Suprapubic skin (tissue), 4 donors: ENCODE data around the gene IQCE. TPM values are rescaled to one million over a fixed set of nuclear protein-coding genes. Genes with fewer than 3 reads are reported as not detected.
A peak's percentile ranks its signal among the peaks of the same experiment; 100 is the strongest.
"Not testable (repeated sequence)": the region's sequence is repeated elsewhere in the genome, so short reads cannot be mapped to it uniquely, and the experiment has no call there.

Source experiments
- DNase-seq, 2 donors: peaks; one replicate each; pipeline ENCODE4 v3.0.0-alpha.2; 2019; ENCODE audit warnings: low spot score in 2 of 2
- H3K27ac ChIP-seq: fragments of 200-600 bp; sonication (generic); one replicate; pipeline ENCODE4 v1.5.1; 2019
- H3K27me3 ChIP-seq: fragments of 200-600 bp; sonication (generic); one replicate; pipeline ENCODE4 v1.5.1; 2019
- H3K36me3 ChIP-seq: fragments of 200-600 bp; sonication (generic); one replicate; pipeline ENCODE4 v1.5.1; 2019
- H3K4me1 ChIP-seq: fragments of 200-600 bp; sonication (generic); one replicate; pipeline ENCODE4 v1.5.1; 2019
- H3K4me3 ChIP-seq: fragments of 200-600 bp; sonication (generic); one replicate; pipeline ENCODE4 v1.5.1; 2019; ENCODE audit warnings: mild to moderate bottlenecking
- H3K9me3 ChIP-seq: fragments of 200-600 bp; sonication (generic); one replicate; pipeline ENCODE4 v1.5.1; 2019
- CTCF ChIP-seq, 2 donors: fragments of 200-600 bp in 1 of 2; fragments of 450-650 bp in 1 of 2; sonication (generic) in 1 of 2; IDR thresholded peaks; one replicate each; pipeline ENCODE4 v1.5.1; 2016 to 2019; ENCODE audit warnings: antibody characterized with exemption in 2 of 2, mild to moderate bottlenecking in 1 of 2, moderate library complexity in 1 of 2
- EP300 ChIP-seq: sonication (generic); formaldehyde crosslinking; IDR thresholded peaks from one replicate; pipeline ENCODE4 v1.6.1; 2017; ENCODE audit warnings: antibody characterized with exemption
- POLR2A ChIP-seq, 2 donors: fragments of 450-650 bp; IDR thresholded peaks; one replicate each; pipeline ENCODE4 v1.6.1; 2017; ENCODE audit warnings: antibody characterized with exemption in 2 of 2, mild to moderate bottlenecking in 2 of 2, moderate library complexity in 2 of 2
- POLR2AphosphoS5 ChIP-seq, 3 donors: sonication (generic); formaldehyde crosslinking; IDR thresholded peaks; one replicate each; pipeline ENCODE4 v1.6.1; 2017; ENCODE audit warnings: antibody characterized with exemption in 3 of 3
- WGBS: methylation state at CpG from one replicate; pipeline ENCODE4 v1.1.5; 2018; 5-methylcytosine and 5-hydroxymethylcytosine counted together
- total RNA-seq, 4 donors: library from RNA; depleted of rRNA; stranded (reverse); fragments of >200 nt; gene quantifications; one replicate each; pipeline ENCODE4 v1.1.0, GENCODE V29; 2016

IQCE gene
- total RNA-seq, 4 donors from 2014 or later: 10.1 to 18.8 (median 15.7) TPM

- peaks cover 7% of the 10 kb centered on the region for H3K36me3 ChIP-seq
- TF ChIP-seq CTCF (IDR thresholded peaks at IDR 0.05): no peak
- no peak for TF ChIP-seq EP300
- TF ChIP-seq POLR2A (IDR thresholded peaks at IDR 0.05): no peak
- no peak for TF ChIP-seq POLR2AphosphoS5 (IDR thresholded peaks at IDR 0.05)
- H3K4me1 ChIP-seq: peaks cover 41% of the 10 kb centered on the region
- no peak overlapping the region for H3K27ac ChIP-seq
- peak in 1 of 2 donors; percentile 56 for DNase-seq
- 47% methylated on average over 13 of the region's 16 CpGs for WGBS
- H3K4me3 ChIP-seq: peak overlapping the region; percentile 88
- no peaks in the 10 kb centered on the region for H3K9me3 ChIP-seq
- no peaks in the 10 kb centered on the region for H3K27me3 ChIP-seq
Observed at GRCh38 chr7:2553831-2554581, 4.8 kb upstream of the IQCE start.

GRCh38 chr7:2554661-2555111, 4.1 kb upstream of the IQCE start:
- Histone ChIP-seq H3K9me3 (no peaks in the 10 kb centered on the region), H3K4me3 (peak overlapping the region; percentile 88), H3K36me3 (peaks cover 3% of the 10 kb centered on the region), H3K4me1 (peaks cover 47% of the 10 kb centered on the region), H3K27me3 (no peaks in the 10 kb centered on the region), H3K27ac (peak overlapping the region; percentile 98)
- 0% methylated on average over 1 of the region's 12 CpGs for whole genome bisulfite sequencing
- no peak for TF ChIP-seq CTCF (IDR thresholded peaks at IDR 0.05)
- no peak for TF ChIP-seq EP300
- no peak for TF ChIP-seq POLR2A (IDR thresholded peaks at IDR 0.05)
- TF ChIP-seq POLR2AphosphoS5 (IDR thresholded peaks at IDR 0.05): no peak
- peak in 1 of 2 donors; percentile 64 for DNase-seq

- peaks cover 3% of the 10 kb centered on the region for H3K36me3 ChIP-seq
- WGBS: 0% methylated on average over 12 of the region's 79 CpGs
- H3K27ac ChIP-seq: peak within 1 kb of the TSS; percentile 98
- H3K9me3 ChIP-seq: no peaks in the 10 kb centered on the region
- H3K27me3 ChIP-seq: no peaks in the 10 kb centered on the region
- H3K4me3 ChIP-seq: peak within 1 kb of the TSS; percentile 88
- TF ChIP-seq POLR2A (IDR thresholded peaks at IDR 0.05) (peak in 1 of 2 donors; percentile 40), POLR2AphosphoS5 (IDR thresholded peaks at IDR 0.05) (peak in 1 of 3 donors; percentile 95), EP300 (no peak), CTCF (IDR thresholded peaks at IDR 0.05) (peak in 1 of 2 donors; percentile 60)
- peak; percentile 99 to 100 for DNase-seq
- peaks cover 54% of the 10 kb centered on the region for H3K4me1 ChIP-seq
Observed at GRCh38 chr7:2555121-2556052, 3.4 kb upstream of the IQCE start, which contains the start of gene BRAT1. Gene BRAT1, minus strand, starts transcription at chr7:2555524. Its CDS starts 1,093 bp downstream, at chr7:2554431.

DNA sequence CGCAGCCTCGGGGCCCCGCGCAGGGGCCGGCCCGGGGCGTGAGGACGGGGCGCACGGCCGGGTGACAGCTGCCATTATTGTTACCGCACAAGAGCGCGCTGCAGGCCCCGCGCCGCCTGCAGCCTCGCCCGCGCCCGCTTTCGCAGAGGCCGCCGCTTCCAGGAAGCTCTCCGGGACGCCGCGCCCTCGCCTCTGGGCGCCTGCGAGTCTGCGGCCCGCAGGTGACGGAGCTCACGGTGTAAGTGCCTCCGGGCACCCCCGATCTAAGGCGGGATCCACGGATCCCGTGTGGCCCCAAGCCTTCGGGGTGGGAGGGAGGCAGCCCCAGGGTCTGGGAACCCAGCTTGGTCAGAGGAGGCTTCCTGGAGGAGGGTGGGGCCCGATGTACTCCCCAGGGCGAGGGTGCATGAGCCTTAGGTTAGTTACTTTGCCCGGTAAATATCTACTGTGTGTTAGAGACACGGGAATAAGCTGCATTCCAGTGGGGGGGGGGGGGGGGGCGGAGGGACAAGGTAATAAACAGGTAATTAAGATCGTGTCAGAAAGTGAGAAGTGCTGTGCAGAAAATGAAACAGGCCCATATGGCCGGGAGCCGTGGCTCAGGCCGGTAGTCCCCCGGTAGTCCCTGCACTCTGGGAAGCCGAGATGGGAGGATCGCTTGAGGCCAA, 638 bp downstream of the IQCE start:
- Histone ChIP-seq H3K36me3 (no peaks in the 10 kb centered on the region), H3K4me3 (peak overlapping the region; percentile 99), H3K27me3 (no peaks in the 10 kb centered on the region), H3K27ac (peak overlapping the region; percentile 79), H3K4me1 (peaks cover 38% of the 10 kb centered on the region), H3K9me3 (no peaks in the 10 kb centered on the region)
- DNase-seq: no peak
- TF ChIP-seq CTCF (IDR thresholded peaks at IDR 0.05) (no peak), POLR2AphosphoS5 (IDR thresholded peaks at IDR 0.05) (no peak), EP300 (no peak), POLR2A (IDR thresholded peaks at IDR 0.05) (no peak)
- WGBS: 23% methylated on average over 11 of the region's 53 CpGs

- not testable (repeated sequence) for H3K27me3 ChIP-seq, DNase-seq, H3K36me3 ChIP-seq, H3K9me3 ChIP-seq, H3K27ac ChIP-seq, H3K4me3 ChIP-seq
- 97% methylated on average over 3 of the region's 3 CpGs for WGBS
- peaks cover 24% of the 10 kb centered on the region for H3K4me1 ChIP-seq
Observed at GRCh38 chr7:2563955-2564354, 5.2 kb downstream of the IQCE start.
